Gastroesophageal sphincter (tissue), 4 donors: ENCODE data around the gene FERMT3. TPM values are rescaled to one million over a fixed set of nuclear protein-coding genes. Genes with fewer than 3 reads are reported as not detected.

ENCODE experiments used
- ATAC-seq: fragments of 150-250 bp; one replicate; pipeline ENCODE4 v1.9.1; 2016; ENCODE audit warnings: mild to moderate bottlenecking, moderate library complexity
- H3K27ac ChIP-seq, 4 donors: fragments of 200-600 bp; sonication (generic) in 3 of 4; 1 replicate in 3 of 4; 2 replicates in 1 of 4; pipeline ENCODE4 v1.5.1; 2016 to 2019
- H3K27me3 ChIP-seq: fragments of 200-600 bp; sonication (generic); one replicate; pipeline ENCODE4 v1.5.1; 2019
- H3K36me3 ChIP-seq, 2 donors: fragments of 200-600 bp; sonication (generic); one replicate each; pipeline ENCODE4 v1.5.1; 2019; ENCODE audit warnings: control low read depth in 1 of 2
- H3K4me1 ChIP-seq, 3 donors: fragments of 200-600 bp; sonication (generic); 1 replicate in 2 of 3; 2 replicates in 1 of 3; pipeline ENCODE4 v1.5.1; 2016 to 2019; ENCODE audit warnings: control low read depth in 2 of 3
- H3K4me3 ChIP-seq, 2 donors: fragments of 200-600 bp; sonication (generic); one replicate each; pipeline ENCODE4 v1.5.1; 2019; ENCODE audit warnings: mild to moderate bottlenecking in 1 of 2, moderate library complexity in 1 of 2
- H3K9me3 ChIP-seq, 3 donors: fragments of 200-600 bp; sonication (generic); one replicate each; pipeline ENCODE4 v1.5.1; 2017 to 2019; ENCODE audit warnings: control low read depth in 2 of 3
- CTCF ChIP-seq, 4 experiments: fragments of 200-600 bp in 2 of 4; fragments of 450-650 bp in 2 of 4; sonication (generic) in 1 of 4; IDR thresholded peaks; one replicate each; pipeline ENCODE4 v1.5.1; 2017 to 2019; ENCODE audit warnings: antibody characterized with exemption in 4 of 4, mild to moderate bottlenecking in 2 of 4, moderate library complexity in 2 of 4
- EP300 ChIP-seq: sonication (generic); formaldehyde crosslinking; IDR thresholded peaks from one replicate; pipeline ENCODE4 v1.6.1; 2017; ENCODE audit warnings: antibody characterized with exemption, mild to moderate bottlenecking
- POLR2A ChIP-seq, 2 donors: fragments of 450-650 bp; IDR thresholded peaks; one replicate each; pipeline ENCODE4 v1.6.1; 2017; ENCODE audit warnings: antibody characterized with exemption in 2 of 2, mild to moderate bottlenecking in 2 of 2, moderate library complexity in 1 of 2
- POLR2AphosphoS5 ChIP-seq: sonication (generic); formaldehyde crosslinking; IDR thresholded peaks from one replicate; pipeline ENCODE4 v1.6.1; 2017; ENCODE audit warnings: antibody characterized with exemption
- WGBS, 2 donors: methylation state at CpG; one replicate each; pipeline ENCODE4 v1.1.5; 2018; ENCODE audit warnings: low coverage in 1 of 2; 5-methylcytosine and 5-hydroxymethylcytosine counted together
- total RNA-seq, 4 donors: library from RNA; depleted of rRNA; stranded (reverse); fragments of >200 nt; gene quantifications; one replicate each; pipeline ENCODE4 v1.1.0, GENCODE V29; 2016

The FERMT3 gene
- total RNA-seq, 4 donors from 2014 or later, result 14.5 to 28.5 (median 17.0) TPM

- Histone ChIP-seq H3K9me3 (no peaks in the 10 kb centered on the region), H3K4me3 (no peak overlapping the region), H3K4me1 (peaks cover 0 to 35% (median 20%) of the 10 kb centered on the region in 3 donors), H3K36me3 (peaks cover 0 to 28% of the 10 kb centered on the region in 2 donors), H3K27ac (no peak overlapping the region), H3K27me3 (no peaks in the 10 kb centered on the region)
- no peak for TF ChIP-seq EP300
- no peak for TF ChIP-seq CTCF (IDR thresholded peaks at IDR 0.05)
- WGBS, 2 donors, result 83% methylated on average over 5 of the region's 24 CpGs; no CpG with 5 or more reads in 1 of the 2 donors
- no peak for ATAC-seq
Observed at GRCh38 chr11:64223001-64223651, 16.6 kb downstream of the FERMT3 start.

DNA sequence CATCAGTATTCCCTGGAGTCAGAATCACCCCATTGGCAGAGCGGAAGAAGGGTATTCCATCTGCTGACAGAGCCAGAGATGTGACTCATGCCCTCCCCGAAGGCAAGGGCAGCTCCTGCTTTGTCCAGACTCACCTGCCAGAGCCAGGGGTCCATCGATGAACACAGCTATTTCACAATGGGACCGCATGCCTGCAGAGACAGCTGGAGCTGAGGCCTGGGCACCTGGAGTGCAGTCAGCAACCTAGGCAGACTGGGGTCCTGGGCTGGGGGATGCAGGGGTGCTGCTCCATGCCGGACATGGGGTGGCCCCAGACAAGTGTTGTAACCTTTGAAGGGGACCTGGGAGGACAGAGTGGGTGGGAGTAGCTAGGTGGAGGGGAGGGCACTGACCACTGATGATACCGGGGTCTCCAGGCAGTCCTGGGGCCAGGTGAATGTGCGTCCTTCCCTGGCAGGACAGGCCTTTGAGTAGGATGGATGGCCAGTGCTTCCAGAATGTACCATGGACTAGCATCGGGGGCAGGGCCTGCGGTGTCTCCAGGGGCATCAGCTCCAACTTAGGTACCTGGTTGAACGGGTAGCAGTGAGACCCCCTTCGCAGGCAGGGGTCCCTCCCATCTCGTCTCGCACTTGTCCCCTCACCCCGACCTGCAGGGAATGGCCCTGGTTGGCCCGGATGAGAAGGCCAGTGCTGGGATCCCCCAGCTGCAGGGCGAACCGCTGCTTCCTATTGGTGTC, 17.8 kb downstream of the FERMT3 start:
- 100% methylated on average over 1 of the region's 17 CpGs; no CpG with 5 or more reads in 1 of the 2 donors for WGBS, 2 donors
- no peak for TF ChIP-seq EP300
- TF ChIP-seq POLR2AphosphoS5, result no peak
- TF ChIP-seq POLR2A (IDR thresholded peaks at IDR 0.05), result no peak
- no peak for TF ChIP-seq CTCF (IDR thresholded peaks at IDR 0.05)
- ATAC-seq, result no peak

DNA sequence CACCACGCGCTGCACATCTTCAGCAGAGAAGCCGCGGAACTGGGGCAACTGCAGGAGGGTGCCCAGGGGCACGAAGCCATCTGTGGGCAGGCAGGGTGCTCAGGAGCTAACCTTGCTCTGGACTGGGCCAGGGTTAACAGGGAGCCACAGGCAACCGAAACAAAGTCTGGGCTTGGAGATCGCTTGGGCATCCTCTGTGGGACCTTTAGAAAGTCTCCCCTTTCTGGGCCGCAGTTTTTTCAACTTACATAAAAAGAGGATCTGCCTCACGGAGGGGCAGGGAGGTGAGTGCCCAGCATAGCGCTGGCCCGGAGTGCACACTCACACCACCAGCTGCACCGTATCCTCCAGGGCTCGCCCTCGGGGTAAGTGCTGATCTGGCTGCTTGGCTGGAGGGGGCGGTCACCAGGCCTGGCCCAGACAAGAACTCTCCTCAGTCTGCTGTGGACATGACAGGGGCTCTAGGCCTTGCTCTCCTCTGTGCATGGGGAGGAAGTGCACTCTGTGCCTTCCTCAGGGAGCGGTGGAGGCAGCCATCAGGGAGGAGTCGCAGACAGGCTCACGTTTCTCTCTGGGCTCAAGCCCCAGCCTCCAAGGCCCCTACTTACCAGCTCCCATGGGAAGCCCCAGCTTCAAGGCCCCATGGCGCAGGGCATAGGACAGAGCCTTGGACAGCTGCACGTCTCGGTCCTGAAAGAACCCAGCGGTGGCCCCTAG, 18.5 kb downstream of the FERMT3 start:
- 93 to 96% methylated on average over 3 to 4 of the region's 22 CpGs for WGBS, 2 donors
- H3K9me3 ChIP-seq, result no peaks in the 10 kb centered on the region
- H3K4me3 ChIP-seq, result peak overlapping the region; percentile 66 to 88
- H3K36me3 ChIP-seq, result peaks cover 0 to 22% of the 10 kb centered on the region in 2 donors
- peaks cover 0 to 54% (median 30%) of the 10 kb centered on the region in 3 donors for H3K4me1 ChIP-seq
- no peaks in the 10 kb centered on the region for H3K27me3 ChIP-seq
- no peak for ATAC-seq
- H3K27ac ChIP-seq, result peak overlapping the region in 3 of 4 donors; percentile 87 to 94 (median 88)
- TF ChIP-seq POLR2AphosphoS5 (no peak), POLR2A (IDR thresholded peaks at IDR 0.05) (no peak), CTCF (IDR thresholded peaks at IDR 0.05) (no peak), EP300 (no peak)

More for the DNA sequence above, 17.8 kb downstream of the FERMT3 start:
- Histone ChIP-seq H3K9me3 (no peaks in the 10 kb centered on the region), H3K27me3 (no peaks in the 10 kb centered on the region), H3K4me3 (no peak overlapping the region), H3K4me1 (peaks cover 0 to 47% (median 23%) of the 10 kb centered on the region in 3 donors), H3K36me3 (peaks cover 0 to 28% of the 10 kb centered on the region in 2 donors), H3K27ac (peak overlapping the region in 1 of 4 donors; percentile 94)

DNA sequence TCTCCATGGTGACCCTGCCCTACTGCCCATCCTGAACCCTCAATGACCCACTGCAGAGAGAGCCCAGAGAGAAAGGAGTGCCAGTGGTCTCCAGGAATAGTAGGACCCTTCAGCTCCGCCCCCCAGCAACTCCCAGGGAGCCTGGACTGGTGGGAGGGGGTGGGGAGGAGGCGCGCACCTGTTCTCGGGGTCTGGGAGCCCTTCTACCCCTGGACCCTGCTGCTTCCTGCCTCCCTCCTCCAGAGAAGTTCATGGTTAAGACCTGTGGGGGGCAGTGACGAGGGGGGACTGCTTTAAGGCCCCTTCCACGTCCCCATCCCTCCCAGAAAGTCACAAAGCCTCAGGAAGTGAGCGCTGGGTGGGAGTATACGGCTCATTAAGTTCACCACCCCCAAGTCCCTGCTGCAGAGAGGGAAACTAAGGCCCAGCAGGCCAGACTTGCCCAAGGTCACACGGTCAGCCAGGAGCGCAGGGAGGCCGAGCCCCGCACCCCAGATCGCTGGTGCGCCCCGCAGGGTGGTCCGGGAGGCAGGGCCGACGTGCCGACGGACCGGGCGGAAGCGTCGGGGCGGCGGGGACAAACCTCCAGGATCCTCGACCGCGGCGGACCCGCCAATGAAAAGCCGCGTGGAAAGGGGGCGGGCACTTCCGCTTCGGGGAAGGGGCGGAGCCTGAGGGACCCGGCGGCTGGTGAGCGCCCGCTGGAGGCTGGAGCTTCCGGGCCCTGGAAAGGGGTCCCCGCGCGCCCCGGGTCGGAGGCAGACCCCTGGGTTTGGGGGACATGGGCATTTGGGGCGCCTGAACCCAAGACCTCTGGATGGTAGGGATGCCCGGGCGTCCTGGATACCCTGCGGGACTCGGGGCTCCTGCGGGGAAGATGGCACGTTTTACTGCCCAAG, 19.3 kb downstream of the FERMT3 start, which contains the start of the genes NUDT22 and TRPT1:
NUDT22 (plus strand) TSS at position 667 of the 899 bp plus-strand sequence. CDS start 379 bp downstream, outside the sequence.
TRPT1 (minus strand) TSS at position 579 of the 899 bp plus-strand sequence; CDS start at position 253, 326 bp downstream.
- peak; percentile 88 for ATAC-seq
- H3K9me3 ChIP-seq, result no peaks in the 10 kb centered on the region
- peak within 1 kb of the TSS; percentile 83 to 94 (median 88) for H3K27ac ChIP-seq
- H3K4me1 ChIP-seq, result peaks cover 0 to 59% (median 30%) of the 10 kb centered on the region in 3 donors
- 4% methylated on average over 5 of the region's 54 CpGs; no CpG with 5 or more reads in 1 of the 2 donors for WGBS, 2 donors
- peak within 1 kb of the TSS; percentile 66 to 88 for H3K4me3 ChIP-seq
- no peaks in the 10 kb centered on the region for H3K27me3 ChIP-seq
- peaks cover 0 to 15% of the 10 kb centered on the region in 2 donors for H3K36me3 ChIP-seq
- TF ChIP-seq EP300, result no peak
- TF ChIP-seq CTCF (IDR thresholded peaks at IDR 0.05), result peak in 2 of 4 experiments; percentile 20 to 56
- peak; percentile 89 for TF ChIP-seq POLR2AphosphoS5
- TF ChIP-seq POLR2A (IDR thresholded peaks at IDR 0.05), result peak; percentile 88 to 92
